ENCODE results near the gene CYB5D1. TPM values are rescaled to one million over a fixed set of nuclear protein-coding genes. Genes with fewer than 3 reads are reported as not detected.

Gene CYB5D1
- total RNA-seq, 1 donor from 2014 or later, result 17.8 TPM

DNA sequence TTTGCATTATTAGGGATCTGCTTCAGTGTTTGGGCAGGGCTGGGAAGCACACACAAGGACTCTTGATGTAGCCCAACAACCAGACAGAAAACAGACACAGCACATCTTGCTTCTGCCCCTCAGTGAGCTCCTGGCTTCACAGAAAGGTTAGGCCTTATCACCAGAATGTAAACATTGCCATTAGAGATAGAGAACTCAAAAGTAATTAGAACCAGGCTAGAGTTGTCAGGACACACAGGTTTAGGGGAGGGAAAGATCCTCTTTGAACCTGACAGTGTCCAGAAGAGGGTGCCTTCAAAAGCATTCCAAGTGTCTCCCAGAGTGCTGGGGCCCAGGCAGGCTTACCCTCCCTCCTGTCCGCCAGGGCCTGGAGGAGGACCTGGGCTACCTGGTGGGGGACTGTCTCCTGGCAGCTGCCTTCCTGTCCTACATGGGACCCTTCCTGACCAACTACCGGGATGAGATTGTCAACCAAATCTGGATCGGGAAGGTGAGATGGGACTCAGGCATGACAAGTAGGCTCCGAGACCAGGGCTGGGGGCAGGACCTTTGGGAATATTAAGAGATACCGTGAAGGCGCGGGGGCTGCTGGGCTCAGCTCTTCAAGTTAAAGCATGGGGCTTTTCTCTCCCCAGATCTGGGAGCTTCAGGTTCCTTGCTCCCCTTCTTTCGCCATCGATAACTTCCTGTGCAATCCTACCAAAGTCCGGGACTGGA lies 40.7 kb upstream of the CYB5D1 start:
- H3K27me3 ChIP-seq (ENCODE audit: low read depth), result peaks cover 10% of the 10 kb centered on the region
- no peak for DNase-seq
- H3K4me1 ChIP-seq, result no peaks in the 10 kb centered on the region
- no peak overlapping the region for H3K4me3 ChIP-seq
- no peaks in the 10 kb centered on the region for H3K9me3 ChIP-seq (replicated peaks)
- TF ChIP-seq, protein P1, sequence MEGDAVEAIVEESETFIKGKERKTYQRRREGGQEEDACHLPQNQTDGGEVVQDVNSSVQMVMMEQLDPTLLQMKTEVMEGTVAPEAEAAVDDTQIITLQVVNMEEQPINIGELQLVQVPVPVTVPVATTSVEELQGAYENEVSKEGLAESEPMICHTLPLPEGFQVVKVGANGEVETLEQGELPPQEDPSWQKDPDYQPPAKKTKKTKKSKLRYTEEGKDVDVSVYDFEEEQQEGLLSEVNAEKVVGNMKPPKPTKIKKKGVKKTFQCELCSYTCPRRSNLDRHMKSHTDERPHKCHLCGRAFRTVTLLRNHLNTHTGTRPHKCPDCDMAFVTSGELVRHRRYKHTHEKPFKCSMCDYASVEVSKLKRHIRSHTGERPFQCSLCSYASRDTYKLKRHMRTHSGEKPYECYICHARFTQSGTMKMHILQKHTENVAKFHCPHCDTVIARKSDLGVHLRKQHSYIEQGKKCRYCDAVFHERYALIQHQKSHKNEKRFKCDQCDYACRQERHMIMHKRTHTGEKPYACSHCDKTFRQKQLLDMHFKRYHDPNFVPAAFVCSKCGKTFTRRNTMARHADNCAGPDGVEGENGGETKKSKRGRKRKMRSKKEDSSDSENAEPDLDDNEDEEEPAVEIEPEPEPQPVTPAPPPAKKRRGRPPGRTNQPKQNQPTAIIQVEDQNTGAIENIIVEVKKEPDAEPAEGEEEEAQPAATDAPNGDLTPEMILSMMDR (IDR thresholded peaks at IDR 0.05; ENCODE audit: borderline replicate concordance), result no peak
- no peak overlapping the region for H3K27ac ChIP-seq (replicated peaks)
- no peaks in the 10 kb centered on the region for H3K36me3 ChIP-seq
- intact Hi-C loops (cut with micrococcal nuclease), result no loop called here

DNA sequence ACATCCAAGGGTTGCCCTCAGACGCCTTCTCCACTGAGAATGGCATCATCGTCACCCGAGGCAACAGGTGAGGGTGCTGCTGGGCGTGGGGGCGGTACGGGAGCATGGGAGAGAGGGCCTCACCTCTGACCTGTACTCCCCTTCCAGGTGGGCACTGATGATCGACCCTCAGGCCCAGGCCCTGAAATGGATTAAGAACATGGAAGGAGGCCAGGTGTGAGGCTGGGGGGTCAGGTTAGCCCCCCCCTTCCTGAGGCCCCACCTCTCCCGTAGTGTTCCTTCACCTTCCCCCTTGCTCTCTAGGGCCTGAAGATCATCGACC lies 40.2 kb upstream of the CYB5D1 start:
- intact Hi-C loops (cut with micrococcal nuclease), result no loop called here
- Histone ChIP-seq H3K4me3 (no peak overlapping the region), H3K9me3 (replicated peaks) (no peaks in the 10 kb centered on the region), H3K27ac (replicated peaks) (no peak overlapping the region), H3K4me1 (no peaks in the 10 kb centered on the region), H3K27me3 (ENCODE audit: low read depth) (peaks cover 10% of the 10 kb centered on the region), H3K36me3 (no peaks in the 10 kb centered on the region)
- TF ChIP-seq, protein P1 (IDR thresholded peaks at IDR 0.05; ENCODE audit: borderline replicate concordance), result no peak
- DNase-seq, result no peak

DNA sequence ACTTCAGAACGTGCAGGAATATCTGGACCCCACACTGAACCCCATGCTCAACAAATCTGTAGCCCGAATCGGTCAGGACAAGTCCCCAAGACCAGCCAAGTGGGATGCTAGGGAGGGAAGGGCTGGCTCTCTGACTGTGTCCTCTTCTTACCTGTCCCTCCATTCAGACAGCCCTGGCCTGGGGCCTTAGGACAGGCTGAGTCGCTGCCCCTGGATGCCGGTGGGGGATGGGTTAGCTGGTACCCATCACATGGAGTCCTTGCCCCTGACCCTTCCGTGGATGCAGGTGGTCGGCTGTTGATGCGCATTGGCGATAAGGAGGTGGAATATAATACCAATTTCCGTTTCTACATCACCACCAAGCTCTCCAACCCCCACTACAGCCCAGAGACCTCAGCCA lies 39.8 kb upstream of the CYB5D1 start:
- Histone ChIP-seq H3K9me3 (replicated peaks) (no peaks in the 10 kb centered on the region), H3K27ac (replicated peaks) (no peak overlapping the region), H3K4me3 (no peak overlapping the region), H3K4me1 (no peaks in the 10 kb centered on the region), H3K36me3 (no peaks in the 10 kb centered on the region), H3K27me3 (ENCODE audit: low read depth) (peaks cover 10% of the 10 kb centered on the region)
- TF ChIP-seq, protein P1 (IDR thresholded peaks at IDR 0.05; ENCODE audit: borderline replicate concordance), result no peak
- DNase-seq, result no peak
- intact Hi-C loops (cut with micrococcal nuclease), result no loop called here

DNA sequence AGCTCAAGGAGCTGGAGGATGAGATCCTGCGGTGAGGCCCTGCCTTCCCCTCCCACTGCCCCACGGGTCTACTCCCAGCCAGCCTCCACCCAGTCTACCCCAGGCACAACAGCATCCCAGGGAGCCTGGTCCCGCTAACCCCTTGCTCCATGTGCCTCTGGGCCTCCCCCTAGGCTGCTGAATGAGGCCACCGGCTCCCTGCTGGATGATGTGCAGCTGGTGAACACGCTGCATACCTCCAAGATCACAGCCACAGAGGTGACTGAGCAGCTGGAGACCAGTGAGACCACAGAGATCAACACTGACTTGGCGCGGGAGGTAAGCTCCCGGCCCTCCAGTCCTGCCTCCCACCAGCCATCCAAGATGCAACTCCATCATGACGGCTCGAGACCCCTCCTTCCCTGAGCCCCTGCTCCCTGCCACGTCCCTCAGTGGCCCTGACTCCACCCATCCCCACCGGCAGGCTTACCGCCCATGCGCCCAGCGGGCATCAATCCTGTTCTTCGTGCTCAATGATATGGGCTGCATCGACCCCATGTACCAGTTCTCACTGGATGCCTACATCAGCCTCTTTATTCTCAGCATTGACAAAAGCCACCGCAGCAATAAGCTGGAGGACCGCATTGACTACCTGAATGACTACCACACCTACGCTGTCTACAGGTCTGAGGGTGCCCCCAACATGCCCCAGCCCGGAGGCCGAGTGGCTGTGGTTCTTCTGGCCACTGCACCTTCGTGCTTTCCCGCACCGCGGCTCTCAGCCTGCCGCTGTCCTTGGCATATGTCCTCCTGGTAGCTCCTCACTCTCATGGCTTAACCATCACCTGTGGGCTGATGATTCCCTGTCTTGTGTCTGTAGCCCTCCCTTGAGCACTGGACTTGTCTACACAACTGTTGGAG lies 38.8 kb upstream of the CYB5D1 start:
- Histone ChIP-seq H3K9me3 (replicated peaks) (no peaks in the 10 kb centered on the region), H3K4me1 (no peaks in the 10 kb centered on the region), H3K27ac (replicated peaks) (no peak overlapping the region), H3K27me3 (ENCODE audit: low read depth) (peaks cover 10% of the 10 kb centered on the region), H3K36me3 (no peaks in the 10 kb centered on the region), H3K4me3 (no peak overlapping the region)
- DNase-seq, result no peak
- intact Hi-C loops (cut with micrococcal nuclease), result no loop called here
- TF ChIP-seq, protein P1 (IDR thresholded peaks at IDR 0.05; ENCODE audit: borderline replicate concordance), result no peak

DNA sequence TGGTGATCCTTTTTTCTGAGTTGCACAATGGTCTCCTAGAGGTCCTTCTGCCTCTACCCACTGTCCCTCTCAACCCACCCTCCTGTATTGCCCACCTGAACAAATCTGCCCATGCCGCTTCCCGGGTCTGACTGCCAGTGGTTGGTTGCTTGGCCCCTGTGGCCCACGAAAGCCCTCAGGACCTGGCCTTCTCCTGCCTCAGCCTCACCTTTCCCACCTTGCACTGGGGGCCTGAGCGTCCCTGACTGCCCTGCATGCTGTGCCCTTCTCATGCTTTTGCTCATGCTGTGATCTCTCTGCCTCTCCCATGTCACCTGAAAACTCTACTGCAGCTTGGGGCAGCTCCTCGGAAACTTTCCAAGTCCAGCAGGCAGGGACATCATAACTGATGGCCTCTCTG lies 37.6 kb upstream of the CYB5D1 start:
- TF ChIP-seq, protein P1 (IDR thresholded peaks at IDR 0.05; ENCODE audit: borderline replicate concordance), result no peak
- Histone ChIP-seq H3K9me3 (replicated peaks) (no peaks in the 10 kb centered on the region), H3K27me3 (ENCODE audit: low read depth) (peaks cover 10% of the 10 kb centered on the region), H3K27ac (replicated peaks) (no peak overlapping the region), H3K4me3 (no peak overlapping the region), H3K4me1 (no peaks in the 10 kb centered on the region), H3K36me3 (no peaks in the 10 kb centered on the region)
- intact Hi-C loops (cut with micrococcal nuclease), result no loop called here
- DNase-seq, result no peak

Data from left ventricle myocardium inferior (tissue), 1 donor.